Kidney tubule cell (primary cell): Measurements from ENCODE around the gene SMYD1.
"Not testable (repeated sequence)": the region's sequence is repeated elsewhere in the genome, so short reads cannot be mapped to it uniquely, and the experiment has no call there.

Source experiments
- DNase-seq: peaks from one replicate; pipeline ENCODE4 v3.0.0-alpha.2; 2018; ENCODE audit warnings: low spot score

SMYD1 gene

GRCh38 chr2:88067598-88067997, at the start of gene SMYD1:
TSS of gene SMYD1 (plus strand) at chr2:88067825. CDS start at chr2:88067865, 40 bp downstream.
- no peak for DNase-seq

GRCh38 chr2:88018077-88018805, 49.4 kb upstream of the SMYD1 start:
- not testable (repeated sequence) for DNase-seq

DNA sequence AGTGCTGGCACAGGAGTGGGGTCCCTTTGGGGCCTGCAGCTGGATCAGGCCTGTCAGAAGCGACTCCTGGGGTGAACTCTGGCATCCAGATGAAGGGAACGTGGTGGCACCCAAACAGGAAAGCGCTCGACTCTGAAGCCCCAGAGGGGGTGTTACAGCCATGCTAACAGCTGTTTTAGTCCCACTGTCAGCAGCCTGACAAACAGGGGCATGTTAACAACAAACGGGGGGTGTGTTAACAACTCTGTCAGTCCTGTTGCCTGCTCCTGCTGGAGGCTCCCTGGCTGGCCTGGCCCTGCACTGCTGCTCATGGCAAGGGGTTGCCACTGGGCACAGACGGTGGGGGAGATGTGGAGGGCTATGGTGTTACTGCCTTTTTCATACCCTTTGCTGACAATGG, 48.7 kb upstream of the SMYD1 start:
- DNase-seq, result no peak

DNA sequence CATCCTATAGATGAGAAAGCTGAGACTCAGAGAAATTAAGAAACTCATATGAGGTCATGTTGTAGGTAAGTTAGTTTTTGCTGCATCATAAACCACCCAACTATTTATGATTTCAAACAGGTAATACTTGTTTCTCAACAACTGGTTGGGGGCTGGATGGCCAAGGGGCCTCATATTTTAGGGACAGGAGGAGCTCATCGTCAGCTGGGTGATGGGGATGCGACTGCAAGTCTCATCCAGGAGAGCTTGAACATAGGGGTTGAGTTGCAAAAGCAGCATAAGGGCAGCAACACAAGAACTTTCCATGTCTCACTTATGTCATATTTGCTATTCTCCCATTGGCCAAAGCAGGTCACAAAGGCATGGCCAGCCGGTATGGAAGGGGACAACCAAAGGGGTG, 47.6 kb upstream of the SMYD1 start:
- DNase-seq, result no peak

DNA sequence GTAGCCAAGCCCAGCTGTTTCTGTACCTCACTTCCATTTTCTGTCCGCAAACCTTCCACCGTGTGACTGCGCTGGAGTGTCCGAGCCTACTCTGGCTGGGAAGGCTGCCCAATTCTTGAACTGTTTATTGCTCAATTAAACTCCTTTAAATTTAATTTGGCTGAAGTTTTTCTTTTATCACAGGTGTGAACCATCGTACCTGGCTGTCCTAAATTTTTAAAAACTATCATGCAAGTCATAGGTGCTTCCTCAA, 45.0 kb upstream of the SMYD1 start:
- no peak for DNase-seq

DNA sequence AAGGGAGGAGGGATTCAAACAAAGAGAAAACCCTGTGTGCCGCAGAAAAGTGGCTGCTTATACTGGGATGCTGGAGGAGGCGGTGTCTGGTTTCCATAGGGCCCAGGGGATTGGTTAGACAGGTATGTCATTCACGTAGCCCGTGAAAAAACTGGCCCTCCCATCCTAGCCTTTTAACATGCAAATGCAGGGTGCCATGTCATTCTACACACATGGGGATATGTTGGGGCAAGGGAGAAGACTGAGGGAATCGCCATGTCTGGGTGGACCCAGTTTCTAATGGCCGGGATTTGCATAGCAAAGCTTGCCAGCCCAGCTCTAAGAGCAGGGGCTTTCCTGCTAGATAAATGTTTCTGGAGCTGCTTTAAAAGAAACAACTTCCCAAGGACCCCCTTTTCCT, 43.1 kb upstream of the SMYD1 start:
- no peak for DNase-seq

- DNase-seq, result no peak
Observed at GRCh38 chr2:88027697-88028389, 39.8 kb upstream of the SMYD1 start.

DNA sequence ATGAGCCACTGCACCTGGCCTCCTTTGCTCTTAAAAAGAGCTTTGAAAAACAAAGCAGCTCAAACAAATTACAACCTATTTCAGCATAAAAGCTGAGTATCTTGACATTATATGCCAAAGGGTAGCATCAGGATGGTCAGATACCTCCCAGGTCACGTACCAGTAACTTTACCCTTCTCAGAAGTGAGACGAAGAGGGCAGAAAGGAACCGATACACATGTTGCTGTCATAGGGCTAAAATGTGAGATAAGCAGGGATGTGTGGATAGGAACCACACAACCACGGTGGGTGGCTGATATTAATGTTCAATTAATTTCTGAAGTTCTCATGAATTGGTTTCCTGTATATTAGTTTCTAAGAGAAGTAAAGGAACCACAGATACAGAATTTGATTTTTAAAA, 38.7 kb upstream of the SMYD1 start:
- DNase-seq, result no peak

GRCh38 chr2:88032070-88032702, 35.4 kb upstream of the SMYD1 start:
- no peak for DNase-seq

DNA sequence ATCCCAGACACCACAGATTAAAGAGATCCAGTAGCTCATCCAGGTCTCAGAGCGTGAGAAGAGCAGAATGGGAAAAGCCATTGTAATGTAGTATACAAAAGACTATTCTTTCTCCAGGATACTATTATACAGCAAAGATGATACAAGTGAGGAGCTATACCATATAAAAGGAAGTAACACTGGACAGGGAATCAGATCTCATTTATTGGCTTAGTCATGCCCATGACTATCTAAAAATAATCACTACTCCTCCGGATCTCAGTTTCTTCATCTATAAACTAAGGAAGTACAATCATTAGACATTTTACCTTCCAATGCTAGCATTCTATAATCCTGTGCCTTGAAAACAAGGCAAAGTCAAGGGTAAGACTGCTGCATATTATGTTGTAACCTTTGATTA, 31.4 kb upstream of the SMYD1 start:
- DNase-seq, result no peak

DNA sequence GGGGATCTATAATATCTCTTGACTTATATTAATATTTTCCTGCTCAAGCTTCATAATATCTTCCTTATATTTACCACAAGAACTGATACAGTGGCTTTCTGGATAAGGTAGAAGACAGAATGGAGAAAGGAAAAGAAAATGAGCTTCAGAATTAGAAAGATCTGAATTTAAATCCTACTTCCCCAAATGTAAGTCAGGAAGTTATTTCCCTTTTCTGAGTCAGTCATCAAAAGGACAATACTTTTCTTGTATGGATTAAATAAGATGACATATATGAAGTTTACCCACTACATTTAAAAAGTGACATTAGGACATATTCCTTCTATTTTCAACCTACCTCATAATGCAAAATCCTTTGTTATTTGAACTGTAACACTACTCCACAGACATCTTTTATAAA, 31.0 kb upstream of the SMYD1 start:
- DNase-seq, result no peak

GRCh38 chr2:88038263-88039105, 29.1 kb upstream of the SMYD1 start:
- peak; percentile 98 for DNase-seq

GRCh38 chr2:88042476-88042875, 25.1 kb upstream of the SMYD1 start:
- DNase-seq, result no peak

GRCh38 chr2:88045561-88045960, 22.1 kb upstream of the SMYD1 start:
- DNase-seq, result not testable (repeated sequence)

- DNase-seq, result no peak
Observed at GRCh38 chr2:88048541-88048940, 19.1 kb upstream of the SMYD1 start.

GRCh38 chr2:88049622-88050021, 18.0 kb upstream of the SMYD1 start:
- no peak for DNase-seq

- no peak for DNase-seq
Observed at GRCh38 chr2:88051792-88052191, 15.8 kb upstream of the SMYD1 start.

DNA sequence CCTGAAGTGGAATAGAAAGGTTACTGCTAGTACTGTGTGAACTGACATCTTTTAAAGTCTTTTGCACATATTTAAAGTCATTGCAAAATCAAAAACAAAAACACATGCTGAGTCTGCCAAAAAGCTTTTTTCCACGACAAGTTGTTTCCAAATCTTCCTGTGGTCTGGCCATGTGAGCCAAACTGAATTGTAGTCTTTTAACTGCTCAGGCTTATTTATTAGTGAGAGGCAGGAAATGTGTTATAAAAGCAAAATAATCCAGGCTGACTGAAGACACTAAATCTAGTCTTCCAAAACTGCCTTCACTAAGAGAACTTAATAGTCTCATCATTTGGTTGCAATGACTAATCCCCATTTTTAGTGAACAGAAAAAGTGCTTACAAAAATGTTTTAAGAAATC, 14.3 kb upstream of the SMYD1 start:
- no peak for DNase-seq

DNA sequence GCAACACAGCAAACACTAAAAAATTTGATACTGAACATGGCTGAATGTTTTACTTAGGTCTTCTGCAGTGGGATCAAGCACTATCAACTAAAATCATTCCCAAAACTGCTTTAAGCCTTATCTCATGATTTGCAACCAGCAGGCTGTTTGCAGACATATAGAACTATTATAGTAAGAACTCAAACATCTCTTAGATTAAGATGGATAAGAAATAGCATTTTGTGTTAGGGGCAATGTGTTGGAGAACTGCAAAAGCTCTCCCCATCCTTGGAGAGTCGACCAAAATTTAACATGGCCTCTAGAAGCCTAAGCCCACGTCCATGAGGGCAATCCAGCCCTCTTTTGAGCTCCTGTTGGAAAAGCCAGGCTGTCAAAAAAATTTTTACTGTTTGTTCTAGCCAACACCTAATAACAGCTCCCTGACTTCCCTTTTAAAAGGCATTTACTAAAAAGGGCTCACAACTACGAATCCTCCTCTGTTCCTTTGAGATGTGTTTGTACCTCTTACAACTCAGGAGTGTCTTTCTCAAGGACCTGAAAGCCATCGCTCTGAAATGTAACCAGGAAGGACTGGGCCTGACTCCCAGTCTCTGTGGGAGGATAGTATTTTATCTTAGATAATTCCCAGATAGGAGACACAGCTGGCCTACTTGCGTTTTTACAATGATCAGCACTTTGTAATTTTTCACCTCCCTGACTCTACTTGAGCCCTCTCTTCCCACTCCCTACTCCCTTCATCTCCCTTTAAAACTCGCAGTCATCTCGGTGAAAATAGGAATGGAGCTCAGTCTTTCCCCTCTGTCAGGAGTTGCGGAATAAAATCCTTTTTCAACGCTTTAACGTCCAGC, 13.5 kb upstream of the SMYD1 start:
- DNase-seq, result no peak

GRCh38 chr2:88054782-88055370, 12.7 kb upstream of the SMYD1 start:
- DNase-seq, result no peak

GRCh38 chr2:88055371-88056128, 12.1 kb upstream of the SMYD1 start, which contains the start of gene KRCC1:
TSS of gene KRCC1 (minus strand) at chr2:88055783. CDS start at chr2:88028563, 27,220 bp downstream.
- peak; percentile 96 for DNase-seq
